Duodenal mucosa (tissue), 2 donors: Measurements from ENCODE around the gene ADD1.

ENCODE experiments used
- H3K27ac ChIP-seq: one replicate; pipeline ENCODE4 v1.7.0; 2013; ENCODE audit warnings: low read depth, low read length
- H3K27me3 ChIP-seq, 2 donors: one replicate each; pipeline ENCODE4 v1.7.0; 2013; ENCODE audit warnings: low read length in 2 of 2, control low read depth in 1 of 2; ENCODE audit not compliant: insufficient read depth in 2 of 2, control insufficient read depth in 1 of 2
- H3K36me3 ChIP-seq, 2 donors: one replicate each; pipeline ENCODE4 v1.7.0; 2013; ENCODE audit warnings: low read length in 2 of 2, control low read depth in 1 of 2; ENCODE audit not compliant: insufficient read depth in 2 of 2, control insufficient read depth in 1 of 2
- H3K4me1 ChIP-seq, 2 donors: one replicate each; pipeline ENCODE4 v1.7.0; 2013; ENCODE audit warnings: low read length in 2 of 2, control low read depth in 1 of 2; ENCODE audit not compliant: insufficient read depth in 2 of 2, control insufficient read depth in 1 of 2
- H3K4me3 ChIP-seq, 2 donors: one replicate each; pipeline ENCODE4 v1.7.0; 2013; ENCODE audit warnings: low read length in 2 of 2, low read depth in 1 of 2
- H3K9ac ChIP-seq, 2 donors: one replicate each; pipeline ENCODE4 v1.7.0; 2013; ENCODE audit warnings: low read length in 2 of 2, low read depth in 1 of 2
- H3K9me3 ChIP-seq, 2 donors: one replicate each; pipeline ENCODE4 v1.7.0; 2013; ENCODE audit warnings: low read length in 2 of 2, control low read depth in 1 of 2; ENCODE audit not compliant: control insufficient read depth in 1 of 2

Gene ADD1

DNA sequence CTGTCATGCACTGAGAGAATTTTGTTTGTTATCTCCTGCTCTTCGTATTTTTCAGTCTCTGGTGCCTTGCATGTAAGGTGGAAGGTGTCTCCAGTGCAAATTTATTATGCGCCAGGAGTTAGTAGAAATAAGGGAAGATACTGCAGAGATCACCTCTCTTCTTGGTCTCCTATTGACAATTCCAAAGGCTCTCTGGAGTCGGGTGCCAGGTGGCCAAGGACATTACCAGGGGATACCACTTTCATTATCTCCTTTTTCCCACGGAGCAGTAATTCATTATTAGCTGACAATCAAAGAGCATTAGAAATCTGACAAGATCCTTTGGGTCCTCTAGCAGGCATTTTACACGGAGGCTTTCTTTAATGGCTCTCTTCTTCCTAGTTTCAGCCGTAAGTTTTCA lies 26.0 kb downstream of the ADD1 start:
- peaks cover 56 to 64% of the 10 kb centered on the region in 2 donors for H3K4me1 ChIP-seq
- no peaks in the 10 kb centered on the region for H3K36me3 ChIP-seq
- H3K4me3 ChIP-seq: peak overlapping the region in 1 of 2 donors; percentile 18
- H3K9ac ChIP-seq: no peak overlapping the region
- no peaks in the 10 kb centered on the region for H3K9me3 ChIP-seq
- no peaks in the 10 kb centered on the region for H3K27me3 ChIP-seq
- H3K27ac ChIP-seq: no peak overlapping the region

DNA sequence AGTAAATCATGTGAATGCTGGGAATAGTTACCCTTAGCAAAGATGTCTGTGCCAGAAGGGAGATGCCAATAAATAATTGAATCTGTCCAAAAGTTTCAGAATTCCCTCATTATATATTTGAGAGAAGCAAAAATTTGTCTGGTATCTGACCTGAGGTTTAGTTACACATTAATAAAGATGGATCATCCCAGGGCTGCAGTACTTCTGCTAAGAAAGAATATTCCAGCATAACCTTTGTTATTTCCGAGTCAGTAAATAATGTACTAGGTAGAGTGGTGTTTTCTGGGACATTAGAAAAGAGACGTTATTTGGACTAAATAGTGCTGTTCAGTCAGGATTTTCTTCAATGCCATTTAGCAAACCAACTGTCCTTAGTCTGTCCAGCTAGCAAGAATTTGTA lies 26.4 kb downstream of the ADD1 start:
- Histone ChIP-seq H3K9me3 (no peaks in the 10 kb centered on the region), H3K27me3 (no peaks in the 10 kb centered on the region), H3K27ac (no peak overlapping the region), H3K4me1 (peaks cover 56 to 62% of the 10 kb centered on the region in 2 donors), H3K9ac (no peak overlapping the region), H3K36me3 (no peaks in the 10 kb centered on the region), H3K4me3 (peak overlapping the region in 1 of 2 donors; percentile 18)

DNA sequence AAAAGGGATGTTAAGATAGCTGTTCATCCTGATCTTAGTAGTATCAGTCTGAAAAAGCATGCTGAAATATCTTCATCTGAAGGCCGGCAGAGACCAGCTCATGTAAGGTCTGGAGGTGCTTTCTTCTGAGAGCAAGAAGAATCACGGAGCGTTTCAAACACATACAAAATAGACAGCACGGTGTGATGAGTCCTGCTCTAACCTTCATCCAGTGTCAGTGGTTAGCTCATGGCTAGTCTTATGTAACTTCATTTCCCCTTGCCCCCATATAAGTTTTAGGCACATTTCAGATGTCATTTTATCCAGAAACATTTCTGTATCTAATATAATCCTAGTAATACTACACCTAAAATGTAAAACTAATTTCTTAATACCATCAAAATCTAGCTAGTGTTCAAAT lies 27.8 kb downstream of the ADD1 start:
- Histone ChIP-seq H3K9me3 (no peaks in the 10 kb centered on the region), H3K27ac (no peak overlapping the region), H3K36me3 (peaks cover 4 to 9% of the 10 kb centered on the region in 2 donors), H3K4me3 (no peak overlapping the region), H3K9ac (no peak overlapping the region), H3K27me3 (no peaks in the 10 kb centered on the region), H3K4me1 (peaks cover 55 to 63% of the 10 kb centered on the region in 2 donors)

DNA sequence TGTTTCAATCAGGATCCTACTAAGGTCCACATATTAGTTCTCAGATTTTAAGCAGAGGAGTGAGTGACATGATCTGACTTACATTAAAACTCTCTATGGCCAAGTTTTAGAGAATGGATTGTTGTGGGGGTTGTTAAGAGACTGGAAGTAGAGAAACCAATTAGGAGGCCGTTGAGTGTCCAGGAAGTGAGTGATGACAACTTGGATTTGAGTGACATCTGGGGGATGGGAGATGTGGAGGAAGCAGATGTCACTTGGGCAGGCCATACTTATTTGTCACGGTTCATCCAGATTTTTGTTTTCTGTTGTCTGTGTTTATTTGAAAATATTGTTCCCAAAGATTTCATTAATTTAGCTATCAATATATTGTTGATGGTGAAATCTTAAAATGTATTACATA lies 28.3 kb downstream of the ADD1 start:
- H3K9ac ChIP-seq: no peak overlapping the region
- peaks cover 51 to 62% of the 10 kb centered on the region in 2 donors for H3K4me1 ChIP-seq
- H3K36me3 ChIP-seq: peaks cover 4 to 11% of the 10 kb centered on the region in 2 donors

DNA sequence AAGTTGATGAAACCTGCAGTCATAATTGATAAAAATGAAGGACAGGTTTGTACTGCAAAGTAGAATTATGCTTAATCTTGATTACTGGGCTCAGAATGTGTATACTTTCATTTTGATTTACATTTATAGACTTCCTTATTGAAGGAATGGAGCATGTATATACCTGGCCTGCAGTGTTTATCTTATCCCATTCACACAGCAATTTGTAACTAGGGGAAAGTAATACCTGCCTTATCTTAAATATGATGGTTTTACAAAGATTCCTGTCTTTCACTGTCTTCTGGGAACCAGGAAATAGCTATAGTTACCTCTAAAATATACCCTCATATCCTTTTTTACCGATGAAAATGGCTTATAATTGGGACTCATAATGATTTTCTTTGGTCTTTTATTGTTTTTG lies 29.7 kb downstream of the ADD1 start:
- peaks cover 36 to 47% of the 10 kb centered on the region in 2 donors for H3K4me1 ChIP-seq

More for the DNA sequence above, 28.3 kb downstream of the ADD1 start:
- no peak overlapping the region for H3K4me3 ChIP-seq
- no peaks in the 10 kb centered on the region for H3K9me3 ChIP-seq
- H3K27ac ChIP-seq: no peak overlapping the region
- no peaks in the 10 kb centered on the region for H3K27me3 ChIP-seq

DNA sequence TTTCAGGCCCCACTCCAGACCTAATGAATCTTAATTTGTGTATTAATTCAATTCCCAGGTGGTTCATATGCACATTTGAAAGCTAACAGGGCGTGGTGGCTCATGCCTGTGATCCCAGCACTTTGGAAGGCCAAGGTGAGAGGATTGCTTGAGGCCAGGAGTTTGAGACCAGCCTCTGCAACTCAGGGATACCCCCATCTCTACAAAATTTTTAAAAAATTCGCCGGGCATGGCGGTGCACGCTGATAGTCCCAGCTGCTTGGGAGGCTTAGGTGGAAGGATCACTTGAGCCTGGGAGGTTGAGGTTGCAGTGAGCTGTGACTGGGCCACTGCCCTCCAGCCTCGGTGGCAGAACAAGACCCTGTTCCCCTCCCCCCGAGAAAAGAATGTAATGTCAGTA lies 31.2 kb downstream of the ADD1 start:
- Histone ChIP-seq H3K27me3 (no peaks in the 10 kb centered on the region), H3K27ac (no peak overlapping the region), H3K4me3 (no peak overlapping the region), H3K4me1 (peaks cover 21 to 32% of the 10 kb centered on the region in 2 donors), H3K9ac (no peak overlapping the region), H3K9me3 (no peaks in the 10 kb centered on the region), H3K36me3 (peaks cover 7 to 32% of the 10 kb centered on the region in 2 donors)

More for the DNA sequence above, 29.7 kb downstream of the ADD1 start:
- H3K9me3 ChIP-seq: no peaks in the 10 kb centered on the region
- H3K36me3 ChIP-seq: peaks cover 7 to 17% of the 10 kb centered on the region in 2 donors
- H3K4me3 ChIP-seq: peak overlapping the region; percentile 4 to 26
- H3K9ac ChIP-seq: no peak overlapping the region
- H3K27ac ChIP-seq: no peak overlapping the region
- no peaks in the 10 kb centered on the region for H3K27me3 ChIP-seq

DNA sequence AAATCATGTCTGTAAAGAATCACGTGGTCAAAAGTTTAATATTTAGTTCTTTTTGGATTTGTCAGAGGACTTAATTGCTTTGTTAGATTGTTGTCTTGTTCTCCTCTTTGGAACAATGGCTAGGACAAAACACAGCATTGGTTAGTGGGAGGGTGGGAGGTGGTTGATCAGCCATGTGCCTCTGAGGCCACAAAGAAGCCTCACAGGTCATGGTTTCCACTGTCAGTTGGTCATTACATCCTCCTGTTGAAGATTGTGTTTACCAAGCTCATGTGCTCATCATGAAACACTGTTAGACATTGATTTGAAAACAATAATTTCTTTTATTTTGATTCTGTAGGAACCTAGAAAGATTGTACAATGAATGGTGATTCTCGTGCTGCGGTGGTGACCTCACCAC lies 31.9 kb downstream of the ADD1 start:
- Histone ChIP-seq H3K9ac (no peak overlapping the region), H3K36me3 (peaks cover 7 to 36% of the 10 kb centered on the region in 2 donors), H3K4me3 (no peak overlapping the region), H3K27ac (no peak overlapping the region), H3K4me1 (peaks cover 15 to 25% of the 10 kb centered on the region in 2 donors), H3K9me3 (no peaks in the 10 kb centered on the region), H3K27me3 (no peaks in the 10 kb centered on the region)

DNA sequence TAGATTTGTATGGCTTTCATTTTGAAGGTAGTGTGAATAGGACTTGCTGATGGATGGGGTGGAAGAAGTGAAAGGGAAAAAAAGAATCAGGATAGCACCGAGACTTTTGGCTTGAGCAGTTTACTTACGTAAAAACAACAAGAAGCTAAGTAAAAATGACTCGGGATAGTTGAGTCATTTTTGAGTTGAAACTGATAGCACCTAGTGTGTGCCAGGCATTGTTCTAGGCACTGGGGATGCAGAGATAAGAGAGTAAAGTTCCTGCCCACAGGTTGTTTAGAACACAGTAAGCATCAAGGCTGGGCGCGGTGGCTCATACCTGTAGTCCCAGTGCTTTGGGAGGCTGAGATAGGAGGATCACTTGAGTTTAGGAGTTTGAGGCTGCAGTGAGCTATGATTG lies 34.7 kb downstream of the ADD1 start:
- H3K9me3 ChIP-seq: no peaks in the 10 kb centered on the region
- H3K27me3 ChIP-seq: no peaks in the 10 kb centered on the region
- H3K36me3 ChIP-seq: peaks cover 12 to 54% of the 10 kb centered on the region in 2 donors
- no peak overlapping the region for H3K4me3 ChIP-seq
- peaks cover 6 to 8% of the 10 kb centered on the region in 2 donors for H3K4me1 ChIP-seq
- H3K9ac ChIP-seq: no peak overlapping the region
- H3K27ac ChIP-seq: no peak overlapping the region

DNA sequence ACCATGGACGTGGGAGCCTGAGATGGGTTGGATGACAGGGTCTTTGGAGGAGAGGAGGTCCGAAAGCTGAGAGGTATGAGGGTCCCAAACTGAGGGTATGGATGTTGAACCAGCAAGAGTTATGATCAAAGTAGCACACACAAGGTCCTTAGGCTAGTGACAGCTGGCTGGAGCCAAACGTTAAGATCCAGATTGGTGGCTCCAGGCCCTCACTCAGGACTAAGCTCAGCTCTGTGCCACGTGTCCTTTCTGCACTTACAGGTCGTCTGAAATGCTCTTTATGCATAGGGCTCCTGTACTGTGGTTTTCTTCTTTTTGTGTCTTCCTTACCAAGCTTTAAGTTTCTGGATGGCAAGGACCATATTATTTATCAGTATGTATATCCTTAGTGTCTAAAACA lies 35.4 kb downstream of the ADD1 start:
- no peak overlapping the region for H3K4me3 ChIP-seq
- H3K36me3 ChIP-seq: peaks cover 12 to 54% of the 10 kb centered on the region in 2 donors
- H3K27me3 ChIP-seq: no peaks in the 10 kb centered on the region
- H3K27ac ChIP-seq: no peak overlapping the region
- no peaks in the 10 kb centered on the region for H3K9me3 ChIP-seq
- H3K9ac ChIP-seq: no peak overlapping the region
- peaks cover 1 to 6% of the 10 kb centered on the region in 2 donors for H3K4me1 ChIP-seq

DNA sequence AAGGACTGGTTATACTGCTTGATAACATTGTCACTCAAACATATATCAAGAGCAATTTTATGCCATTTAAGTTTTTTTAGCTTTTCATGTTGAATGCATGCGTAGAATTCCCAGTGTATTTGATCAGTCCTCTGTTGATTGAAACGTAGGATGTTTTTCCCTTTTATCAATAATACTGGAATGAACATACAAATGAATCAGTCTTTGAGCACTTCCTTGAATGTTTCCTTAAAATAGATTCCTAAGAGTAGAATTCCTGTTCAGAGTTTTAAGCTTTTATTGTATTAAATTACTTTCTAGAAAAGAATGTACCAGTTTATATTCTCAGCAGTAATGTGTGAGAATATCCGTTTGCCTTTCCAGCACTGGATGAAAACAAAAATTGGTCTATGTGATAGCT lies 37.8 kb downstream of the ADD1 start:
- Histone ChIP-seq H3K4me1 (no peaks in the 10 kb centered on the region), H3K27ac (no peak overlapping the region), H3K27me3 (no peaks in the 10 kb centered on the region), H3K4me3 (no peak overlapping the region), H3K9ac (no peak overlapping the region), H3K36me3 (peaks cover 27 to 64% of the 10 kb centered on the region in 2 donors), H3K9me3 (no peaks in the 10 kb centered on the region)

DNA sequence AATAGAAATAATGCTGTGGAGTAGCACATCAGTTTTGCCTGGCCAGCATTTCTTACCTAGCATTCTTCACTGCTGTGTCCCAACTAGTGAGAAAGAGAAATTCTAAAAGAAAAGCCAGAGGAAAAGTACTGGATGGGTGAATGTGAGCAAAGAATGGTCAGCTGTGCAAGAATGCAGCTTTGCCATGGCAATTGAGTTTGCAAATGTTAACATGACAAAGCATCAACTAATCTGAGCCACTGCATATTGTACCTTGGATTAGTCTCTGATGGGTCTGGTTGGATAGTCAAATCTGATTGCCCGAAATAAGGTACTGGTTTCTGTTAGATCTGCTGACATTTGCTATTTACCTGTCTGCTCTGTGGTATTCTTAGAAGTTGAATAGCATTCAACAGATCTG lies 38.7 kb downstream of the ADD1 start:
- Histone ChIP-seq H3K4me1 (no peaks in the 10 kb centered on the region), H3K9ac (no peak overlapping the region), H3K36me3 (peaks cover 29 to 67% of the 10 kb centered on the region in 2 donors), H3K27me3 (no peaks in the 10 kb centered on the region), H3K4me3 (no peak overlapping the region), H3K9me3 (no peaks in the 10 kb centered on the region), H3K27ac (no peak overlapping the region)
